ENCODE measurements around the gene DYNLT4. TPM values are rescaled to one million over a fixed set of nuclear protein-coding genes. Genes with fewer than 3 reads are reported as not detected.
"Not testable (repeated sequence)": the region's sequence is repeated elsewhere in the genome, so short reads cannot be mapped to it uniquely, and the experiment has no call there.

Gene DYNLT4
- total RNA-seq, 2 donors from 2014 or later: not detected

- TF ChIP-seq CTCF (IDR thresholded peaks at IDR 0.05): no peak
- ATAC-seq (ENCODE audit: insufficient number of reproducible peaks, low FRiP score, low read depth) (no peak), DNase-seq (ENCODE audit: low spot score) (no peak)
- Histone ChIP-seq H3K36me3 (no peaks in the 10 kb centered on the region), H3K4me1 (ENCODE audit: control insufficient read depth in 1 of 2, low read depth in 2 of 2) (peaks cover 0 to 6% of the 10 kb centered on the region in 2 donors), H3K27me3 (replicated peaks; ENCODE audit: insufficient read depth) (no peaks in the 10 kb centered on the region), H3K27ac (peak overlapping the region in 1 of 2 donors; percentile 24), H3K9me3 (no peaks in the 10 kb centered on the region), H3K4me3 (peak overlapping the region; percentile 82)
These were observed 35.3 kb upstream of the DYNLT4 start for GRCh38 chr1:44842486-44842861.

GRCh38 chr1:44839576-44839975, 32.4 kb upstream of the DYNLT4 start:
- DNase-seq (ENCODE audit: low spot score) (no peak), ATAC-seq (ENCODE audit: insufficient number of reproducible peaks, low FRiP score, low read depth) (no peak)
- no peak for TF ChIP-seq CTCF (IDR thresholded peaks at IDR 0.05)
- Histone ChIP-seq H3K36me3 (no peaks in the 10 kb centered on the region), H3K27ac (no peak overlapping the region), H3K9me3 (no peaks in the 10 kb centered on the region), H3K4me1 (ENCODE audit: control insufficient read depth in 1 of 2, low read depth in 2 of 2) (peaks cover 0 to 10% of the 10 kb centered on the region in 2 donors), H3K27me3 (replicated peaks; ENCODE audit: insufficient read depth) (no peaks in the 10 kb centered on the region), H3K4me3 (no peak overlapping the region)

GRCh38 chr1:44838294-44838693, 31.1 kb upstream of the DYNLT4 start:
- H3K4me1 ChIP-seq (ENCODE audit: control insufficient read depth in 1 of 2, low read depth in 2 of 2); H3K36me3 ChIP-seq; H3K27ac ChIP-seq; DNase-seq (ENCODE audit: low spot score); H3K27me3 ChIP-seq (replicated peaks; ENCODE audit: insufficient read depth); H3K4me3 ChIP-seq; H3K9me3 ChIP-seq; ATAC-seq (ENCODE audit: insufficient number of reproducible peaks, low FRiP score, low read depth): not testable (repeated sequence)

GRCh38 chr1:44835738-44836675, 28.9 kb upstream of the DYNLT4 start:
- Histone ChIP-seq H3K9me3 (no peaks in the 10 kb centered on the region), H3K4me1 (ENCODE audit: control insufficient read depth in 1 of 2, low read depth in 2 of 2) (peaks cover 0 to 4% of the 10 kb centered on the region in 2 donors), H3K27ac (no peak overlapping the region), H3K4me3 (peak overlapping the region; percentile 37), H3K36me3 (no peaks in the 10 kb centered on the region), H3K27me3 (replicated peaks; ENCODE audit: insufficient read depth) (no peaks in the 10 kb centered on the region)
- peak; percentile 81 for TF ChIP-seq CTCF (IDR thresholded peaks at IDR 0.05)
- ATAC-seq (ENCODE audit: insufficient number of reproducible peaks, low FRiP score, low read depth): peak; percentile 10
- peak; percentile 66 for DNase-seq (ENCODE audit: low spot score)

- no peak overlapping the region for H3K27ac ChIP-seq
- no peak overlapping the region for H3K4me3 ChIP-seq
- H3K36me3 ChIP-seq: no peaks in the 10 kb centered on the region
- ATAC-seq (ENCODE audit: insufficient number of reproducible peaks, low FRiP score, low read depth): no peak
- no peak for DNase-seq (ENCODE audit: low spot score)
- no peaks in the 10 kb centered on the region for H3K9me3 ChIP-seq
- no peak for TF ChIP-seq CTCF (IDR thresholded peaks at IDR 0.05)
- H3K27me3 ChIP-seq (replicated peaks; ENCODE audit: insufficient read depth): no peaks in the 10 kb centered on the region
- peaks cover 0 to 4% of the 10 kb centered on the region in 2 donors for H3K4me1 ChIP-seq (ENCODE audit: control insufficient read depth in 1 of 2, low read depth in 2 of 2)
These were observed 27.2 kb upstream of the DYNLT4 start for GRCh38 chr1:44834328-44834727.
